Panc1 (cell line): ENCODE measurements around the gene MACROD2. TPM values are rescaled to one million over a fixed set of nuclear protein-coding genes. Genes with fewer than 3 reads are reported as not detected.

Source experiments
- ATAC-seq: fragments of 200-7000 bp; cut with Tn5 transposase; 2 replicates; pipeline ENCODE4 v1.9.1; 2020; ENCODE audit warnings: mild to moderate bottlenecking, moderate library complexity
- BruUV-seq: library from RNA; stranded (reverse); fragments of 400-500 nt; replicated peaks from 2 replicates; lab custom pipeline; 2021; lab: Mats Ljungman, UMichigan
- CTCF ChIA-PET: fragments of 300-600 bp; sonication (Branson Sonifier 250); formaldehyde crosslinking; loops from one replicate; lab custom pipeline; 2022; ENCODE audit warnings: antibody characterized with exemption; lab: Charles Lee
- POLR2A ChIA-PET: fragments of 300-600 bp; sonication (Branson Sonifier 250); formaldehyde crosslinking; loops from one replicate; lab custom pipeline; 2022; ENCODE audit warnings: antibody characterized with exemption; lab: Charles Lee
- DNase-seq: peaks from one replicate; pipeline ENCODE4 v3.0.0-alpha.2; 2010; ENCODE audit warnings: low read depth, low spot score
- H3K27ac ChIP-seq: 2 replicates; pipeline ENCODE4 v1.5.1; 2011; ENCODE audit warnings: mild to moderate bottlenecking, low read length, inconsistent platforms
- H3K27me3 ChIP-seq: fragments of 200-500 bp; sonication (Bioruptor generic); 2 replicates; pipeline ENCODE4 v1.6.0; 2014; ENCODE audit warnings: low read length, inconsistent platforms; ENCODE audit not compliant: control insufficient read depth, insufficient read depth
- H3K36me3 ChIP-seq: fragments of 200-500 bp; sonication (Bioruptor generic); 2 replicates; pipeline ENCODE4 v1.5.1; 2014; ENCODE audit warnings: inconsistent platforms, mild to moderate bottlenecking, low read length, moderate library complexity; ENCODE audit not compliant: control insufficient read depth, insufficient read depth
- H3K4me1 ChIP-seq: 2 replicates; pipeline ENCODE4 v1.5.1; 2011; ENCODE audit warnings: inconsistent platforms, mild to moderate bottlenecking, low read length, moderate library complexity; ENCODE audit not compliant: control insufficient read depth, insufficient read depth
- H3K4me3 ChIP-seq, 2 experiments: 2 replicates each; pipeline ENCODE4 v1.5.1; 2011 to 2012; ENCODE audit warnings: low read depth in 2 of 2, low read length in 2 of 2, mild to moderate bottlenecking in 2 of 2, inconsistent platforms in 1 of 2, moderate library complexity in 1 of 2
- H3K9me3 ChIP-seq: fragments of 200-500 bp; sonication (Bioruptor generic); 2 replicates; pipeline ENCODE4 v1.5.1; 2014; ENCODE audit warnings: low read depth, mild to moderate bottlenecking, inconsistent platforms, low read length, moderate library complexity; ENCODE audit not compliant: control insufficient read depth, insufficient read depth
- POLR2AphosphoS5 ChIP-seq: IDR thresholded peaks from 2 replicates; pipeline ENCODE4 v1.6.1; 2012; ENCODE audit warnings: mild to moderate bottlenecking, low read depth, low read length, moderate library complexity
- REST ChIP-seq, 2 experiments: IDR thresholded peaks; 2 replicates each; pipeline ENCODE4 v1.6.1; 2011 to 2012; ENCODE audit warnings: low read depth in 2 of 2, control low read depth in 1 of 2, low read length in 1 of 2, mild to moderate bottlenecking in 1 of 2, moderate library complexity in 1 of 2; ENCODE audit not compliant: insufficient read depth in 1 of 2
- SIN3A ChIP-seq: IDR thresholded peaks from 2 replicates; pipeline ENCODE4 v1.6.1; 2012; ENCODE audit warnings: low read depth, mild to moderate bottlenecking, low read length, moderate library complexity, borderline replicate concordance; ENCODE audit not compliant: insufficient read depth
- TCF7L2 ChIP-seq: IDR thresholded peaks from 2 replicates; pipeline ENCODE4 v1.6.1; 2011; ENCODE audit warnings: mild to moderate bottlenecking, low read depth, low read length, inconsistent platforms
- in situ Hi-C: cut with HindIII; loops from 2 replicates; pipeline ENCODE4 v1.10.0; 2016; ENCODE audit warnings: low sequenced_read_pairs, low pct_unique_long_range_greater_than_20kb
- intact Hi-C: fragments of 100-400 bp; cut with micrococcal nuclease; formaldehyde crosslinking; loops from one replicate; pipeline ENCODE4 v1.10.0; 2022; ENCODE audit not compliant: unreplicated experiment
- total RNA-seq: library from RNA; stranded (reverse); gene quantifications from one replicate; pipeline ENCODE4 v1.2.1, GENCODE V29; 2021; ENCODE audit not compliant: unreplicated experiment
- TF ChIP-seq, protein P1 (sequence below): fragments of 450-650 bp; IDR thresholded peaks from 2 replicates; pipeline ENCODE4 v1.5.1; 2017; ENCODE audit warnings: mild to moderate bottlenecking

The MACROD2 gene
- total RNA-seq, 1 experiment from 2014 or later: 1.2 TPM

- DNase-seq (no peak), ATAC-seq (no peak)
- Histone ChIP-seq H3K4me3 (no peak overlapping the region), H3K27ac (no peak overlapping the region), H3K4me1 (no peaks in the 10 kb centered on the region), H3K36me3 (no peaks in the 10 kb centered on the region), H3K27me3 (no peaks in the 10 kb centered on the region), H3K9me3 (no peaks in the 10 kb centered on the region)
- BruUV-seq: no TSS peak
- ChIA-PET CTCF (no interaction called here), POLR2A (no interaction called here)
- intact Hi-C loops: no loop called here
- TF ChIP-seq SIN3A: no peak
- TF ChIP-seq REST (IDR thresholded peaks at IDR 0.05; ENCODE audit: insufficient read depth in 1 of 2, low read depth in 2 of 2, low read length in 1 of 2): no peak
- no peak for TF ChIP-seq TCF7L2
- TF ChIP-seq, protein P1, sequence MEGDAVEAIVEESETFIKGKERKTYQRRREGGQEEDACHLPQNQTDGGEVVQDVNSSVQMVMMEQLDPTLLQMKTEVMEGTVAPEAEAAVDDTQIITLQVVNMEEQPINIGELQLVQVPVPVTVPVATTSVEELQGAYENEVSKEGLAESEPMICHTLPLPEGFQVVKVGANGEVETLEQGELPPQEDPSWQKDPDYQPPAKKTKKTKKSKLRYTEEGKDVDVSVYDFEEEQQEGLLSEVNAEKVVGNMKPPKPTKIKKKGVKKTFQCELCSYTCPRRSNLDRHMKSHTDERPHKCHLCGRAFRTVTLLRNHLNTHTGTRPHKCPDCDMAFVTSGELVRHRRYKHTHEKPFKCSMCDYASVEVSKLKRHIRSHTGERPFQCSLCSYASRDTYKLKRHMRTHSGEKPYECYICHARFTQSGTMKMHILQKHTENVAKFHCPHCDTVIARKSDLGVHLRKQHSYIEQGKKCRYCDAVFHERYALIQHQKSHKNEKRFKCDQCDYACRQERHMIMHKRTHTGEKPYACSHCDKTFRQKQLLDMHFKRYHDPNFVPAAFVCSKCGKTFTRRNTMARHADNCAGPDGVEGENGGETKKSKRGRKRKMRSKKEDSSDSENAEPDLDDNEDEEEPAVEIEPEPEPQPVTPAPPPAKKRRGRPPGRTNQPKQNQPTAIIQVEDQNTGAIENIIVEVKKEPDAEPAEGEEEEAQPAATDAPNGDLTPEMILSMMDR: no peak
- no peak for TF ChIP-seq POLR2AphosphoS5
- in situ Hi-C loops: no loop called here
Measured at GRCh38 chr20:15618110-15618509, 1622.8 kb downstream of the MACROD2 start.

DNA sequence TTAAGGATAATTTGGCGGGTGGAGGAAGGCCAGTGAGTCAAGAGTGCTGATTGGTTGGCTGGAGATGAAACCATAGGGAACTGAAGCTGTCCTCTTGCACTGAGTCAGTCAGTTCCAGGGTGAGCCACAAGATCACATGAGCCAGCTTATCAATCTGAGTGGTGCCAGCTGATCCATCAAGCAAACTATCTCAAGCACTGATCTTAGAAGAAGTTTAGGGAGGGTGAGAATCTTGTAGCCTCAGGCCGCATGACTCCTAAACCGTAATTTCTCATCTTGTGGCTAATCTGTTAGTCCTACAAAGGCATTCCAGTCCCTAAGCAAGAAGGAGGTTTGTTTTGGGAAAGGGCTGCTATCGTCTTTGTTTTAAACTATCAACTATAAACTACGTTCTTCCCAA, 1623.6 kb downstream of the MACROD2 start:
- POLR2A ChIA-PET: no interaction called here
- in situ Hi-C loops: no loop called here

More for the DNA sequence above, 1623.6 kb downstream of the MACROD2 start:
- Histone ChIP-seq H3K9me3 (no peaks in the 10 kb centered on the region), H3K27me3 (no peaks in the 10 kb centered on the region), H3K4me3 (no peak overlapping the region), H3K36me3 (no peaks in the 10 kb centered on the region), H3K4me1 (no peaks in the 10 kb centered on the region), H3K27ac (no peak overlapping the region)
- TF ChIP-seq SIN3A (no peak), POLR2AphosphoS5 (no peak), TCF7L2 (no peak), REST (IDR thresholded peaks at IDR 0.05; ENCODE audit: insufficient read depth in 1 of 2, low read depth in 2 of 2, low read length in 1 of 2) (no peak)
- TF ChIP-seq, protein P1: no peak
- ATAC-seq (no peak), DNase-seq (no peak)
- intact Hi-C loops: no loop called here
- no TSS peak for BruUV-seq
- CTCF ChIA-PET: no interaction called here
